HG03280 (cell line): ENCODE data around the gene LPAR5.

Experiments
- ATAC-seq: cut with Tn5 transposase; IDR thresholded peaks from one replicate; pipeline ENCODE4 v1.9.1; 2021; ENCODE audit warnings: mild to moderate bottlenecking, moderate library complexity; ENCODE audit not compliant: unreplicated experiment

The LPAR5 gene

GRCh38 chr12:6635856-6636531 lies at the start of gene LPAR5:
Gene LPAR5 (minus strand): TSS chr12:6635959. CDS start chr12:6621248, 14,711 bp downstream.
- ATAC-seq, result peak; percentile 29

- no peak for ATAC-seq
Observed at GRCh38 chr12:6684609-6685008, 48.9 kb upstream of the LPAR5 start.

GRCh38 chr12:6676962-6677361 lies 41.2 kb upstream of the LPAR5 start:
- no peak for ATAC-seq

- no peak for ATAC-seq
Observed at GRCh38 chr12:6672143-6672542, 36.4 kb upstream of the LPAR5 start.

- ATAC-seq, result no peak
Observed at GRCh38 chr12:6667559-6668210, 31.9 kb upstream of the LPAR5 start.

GRCh38 chr12:6666211-6666610 lies 30.5 kb upstream of the LPAR5 start:
- ATAC-seq, result no peak

GRCh38 chr12:6664902-6665301 lies 29.1 kb upstream of the LPAR5 start:
- no peak for ATAC-seq

GRCh38 chr12:6662906-6663742 lies 27.4 kb upstream of the LPAR5 start, which contains the start of gene ING4:
Gene ING4 (minus strand): TSS chr12:6663119. CDS start chr12:6663101, 18 bp downstream.
- peak; percentile 98 for ATAC-seq

- no peak for ATAC-seq
Observed at GRCh38 chr12:6662602-6662905, 26.8 kb upstream of the LPAR5 start.

GRCh38 chr12:6653987-6654386 lies 18.2 kb upstream of the LPAR5 start:
- no peak for ATAC-seq

GRCh38 chr12:6653342-6653741 lies 17.6 kb upstream of the LPAR5 start:
- ATAC-seq, result no peak

GRCh38 chr12:6652391-6652790 lies 16.6 kb upstream of the LPAR5 start:
- ATAC-seq, result no peak

GRCh38 chr12:6650832-6651231 lies 15.1 kb upstream of the LPAR5 start:
- ATAC-seq, result no peak

- ATAC-seq, result peak; percentile 75
Observed at GRCh38 chr12:6647083-6647604, 11.4 kb upstream of the LPAR5 start, which contains the start of gene ACRBP. Gene ACRBP (minus strand): TSS chr12:6647432. CDS start chr12:6647366, 66 bp downstream.

GRCh38 chr12:6646276-6647082 lies 10.7 kb upstream of the LPAR5 start:
- no peak for ATAC-seq

- no peak for ATAC-seq
Observed at GRCh38 chr12:6644903-6645302, 9.1 kb upstream of the LPAR5 start.

- ATAC-seq, result no peak
Observed at GRCh38 chr12:6644257-6644596, 8.5 kb upstream of the LPAR5 start.

GRCh38 chr12:6643569-6644256 lies 8.0 kb upstream of the LPAR5 start:
- ATAC-seq, result no peak

GRCh38 chr12:6641131-6641530 lies 5.4 kb upstream of the LPAR5 start:
- no peak for ATAC-seq

GRCh38 chr12:6640497-6640896 lies 4.7 kb upstream of the LPAR5 start:
- ATAC-seq, result no peak
